Naive thymus-derived CD4-positive, alpha-beta T cell (primary cell): ENCODE measurements around the gene UBN2. TPM values are rescaled to one million over a fixed set of nuclear protein-coding genes. Genes with fewer than 3 reads are reported as not detected.
"Not testable (repeated sequence)": the region's sequence is repeated elsewhere in the genome, so short reads cannot be mapped to it uniquely, and the experiment has no call there.

ENCODE experiments used
- ATAC-seq: fragments of 150-1000 bp; cut with Tn5 transposase; 2 replicates; pipeline ENCODE4 v1.10.0; 2021; ENCODE audit warnings: mild to moderate bottlenecking, moderate library complexity
- CTCF ChIA-PET: fragments of 350-600 bp; sonication (Branson Sonifier 250); formaldehyde crosslinking; loops from one replicate; lab custom pipeline; 2021; ENCODE audit warnings: antibody characterized with exemption; lab: Charles Lee
- POLR2A ChIA-PET: fragments of 350-600 bp; sonication (Branson Sonifier 250); formaldehyde crosslinking; loops from one replicate; lab custom pipeline; 2021; ENCODE audit warnings: antibody characterized with exemption, inconsistent platforms; lab: Charles Lee
- DNase-seq, 9 donors: peaks; one replicate each; pipeline versions ENCODE4 v3.0.0 to v3.0.0-alpha.2; 2020 to 2022; ENCODE audit warnings: mixed read lengths in 1 of 9
- H3K27ac ChIP-seq: one replicate; pipeline ENCODE4 v1.7.0; 2013; ENCODE audit warnings: mild to moderate bottlenecking, low read depth, low read length, moderate library complexity
- H3K27me3 ChIP-seq, 2 donors: one replicate each; pipeline ENCODE4 v1.7.0; 2013; ENCODE audit warnings: low read length in 2 of 2, mild to moderate bottlenecking in 2 of 2, moderate library complexity in 2 of 2; ENCODE audit not compliant: control insufficient read depth in 2 of 2, insufficient read depth in 2 of 2
- H3K36me3 ChIP-seq, 3 experiments: 1 replicate in 2 of 3; 2 replicates in 1 of 3; pipeline ENCODE4 v1.7.0; 2013; ENCODE audit warnings: low read length in 3 of 3, mild to moderate bottlenecking in 3 of 3, moderate library complexity in 1 of 3; ENCODE audit not compliant: insufficient read depth in 3 of 3, control insufficient read depth in 2 of 3
- H3K4me1 ChIP-seq, 2 donors: one replicate each; pipeline ENCODE4 v1.7.0; 2013; ENCODE audit warnings: low read length in 2 of 2, mild to moderate bottlenecking in 2 of 2, moderate library complexity in 1 of 2; ENCODE audit not compliant: control insufficient read depth in 2 of 2, insufficient read depth in 2 of 2
- H3K4me3 ChIP-seq: 2 replicates; pipeline ENCODE4 v1.7.0; 2013; ENCODE audit warnings: mild to moderate bottlenecking, low read length
- H3K9me3 ChIP-seq, 3 experiments: 1 replicate in 2 of 3; 2 replicates in 1 of 3; pipeline ENCODE4 v1.7.0; 2013; ENCODE audit warnings: low read length in 3 of 3; ENCODE audit not compliant: control insufficient read depth in 2 of 3
- H3K27ac Mint-ChIP-seq, 9 donors: one replicate each; pipeline ENCODE4 v1.8.0; 2020 to 2022; ENCODE audit warnings: mixed read lengths in 9 of 9, mild to moderate bottlenecking in 8 of 9, moderate library complexity in 5 of 9, inconsistent platforms in 2 of 9
- H3K27me3 Mint-ChIP-seq, 5 donors: one replicate each; pipeline ENCODE4 v1.8.0; 2021 to 2022; ENCODE audit warnings: mixed read lengths in 5 of 5, mild to moderate bottlenecking in 1 of 5
- H3K36me3 Mint-ChIP-seq, 5 donors: one replicate each; pipeline ENCODE4 v1.8.0; 2020 to 2022; ENCODE audit warnings: mixed read lengths in 5 of 5, mild to moderate bottlenecking in 3 of 5, inconsistent platforms in 1 of 5
- H3K4me1 Mint-ChIP-seq, 7 donors: one replicate each; pipeline ENCODE4 v1.8.0; 2020 to 2022; ENCODE audit warnings: mixed read lengths in 7 of 7, mild to moderate bottlenecking in 3 of 7, inconsistent platforms in 1 of 7
- H3K4me3 Mint-ChIP-seq, 10 donors: one replicate each; pipeline ENCODE4 v1.8.0; 2020 to 2022; ENCODE audit warnings: mild to moderate bottlenecking in 10 of 10, mixed read lengths in 10 of 10, moderate library complexity in 6 of 10, inconsistent platforms in 2 of 10
- H3K9me3 Mint-ChIP-seq, 11 donors: one replicate each; pipeline ENCODE4 v1.8.0; 2020 to 2022; ENCODE audit warnings: mixed read lengths in 11 of 11, mild to moderate bottlenecking in 4 of 11, inconsistent platforms in 1 of 11, moderate library complexity in 1 of 11
- intact Hi-C, 2 donors: fragments of 100-400 bp; cut with micrococcal nuclease; formaldehyde crosslinking; loops; one replicate each; pipeline ENCODE4 v1.15.1; 2023
- polyA plus RNA-seq, 2 donors: library from polyadenylated mRNA; unstranded; fragments of 300-500 nt; fragmentation: Illumina TruSeq; gene quantifications; one replicate each; pipeline ENCODE4 v1.2.3, GENCODE V29; 2021
- total RNA-seq, 6 experiments: library from RNA in 5 of 6; stranded (reverse) in 5 of 6; gene quantifications; 1 replicate in 5 of 6; 2 replicates in 1 of 6; pipeline ENCODE4 v1.2.3 and lab custom pipeline; 2021 to 2026

UBN2 gene
- total and polyA plus RNA-seq, 7 experiments from 2014 or later: 1.1 to 31.2 (median 19.3) TPM

- Mint-ChIP-seq H3K36me3 (no peaks in the 10 kb centered on the region), H3K27me3 (peaks cover 0 to 6% (median 0%) of the 10 kb centered on the region in 5 donors), H3K4me3 (no peak overlapping the region), H3K9me3 (peaks cover 0 to under 1% (median 0%) of the 10 kb centered on the region in 11 donors), H3K27ac (no peak overlapping the region), H3K4me1 (no peaks in the 10 kb centered on the region)
- ATAC-seq (no peak), DNase-seq (no peak)
- Histone ChIP-seq H3K27me3 (no peaks in the 10 kb centered on the region), H3K36me3 (no peaks in the 10 kb centered on the region), H3K4me3 (no peak overlapping the region), H3K27ac (no peak overlapping the region), H3K4me1 (no peaks in the 10 kb centered on the region), H3K9me3 (no peaks in the 10 kb centered on the region)
- ChIA-PET CTCF (no interaction called here), POLR2A (no interaction called here)
- intact Hi-C loops: no loop called here
Measured at GRCh38 chr7:139321071-139321745, 90.2 kb downstream of the UBN2 start.

- H3K36me3 ChIP-seq, ATAC-seq, intact Hi-C loops, H3K4me3 Mint-ChIP-seq, H3K27me3 ChIP-seq, H3K27me3 Mint-ChIP-seq, H3K36me3 Mint-ChIP-seq, DNase-seq, CTCF ChIA-PET, H3K4me1 Mint-ChIP-seq, POLR2A ChIA-PET, H3K4me3 ChIP-seq, H3K9me3 ChIP-seq, H3K9me3 Mint-ChIP-seq, H3K4me1 ChIP-seq, H3K27ac Mint-ChIP-seq, H3K27ac ChIP-seq: not testable (repeated sequence)
Measured at GRCh38 chr7:139324709-139325108, 93.7 kb downstream of the UBN2 start.

GRCh38 chr7:139328375-139328774, 97.3 kb downstream of the UBN2 start:
- ChIA-PET POLR2A (interaction anchor here (1.3 kb wide), 1 partner anchor 11 kb away, joined by 4 read pairs; no protein-coding TSS in a partner anchor), CTCF (no interaction called here)
- Mint-ChIP-seq H3K27me3 (no peaks in the 10 kb centered on the region), H3K9me3 (peaks cover 0 to 7% (median 0%) of the 10 kb centered on the region in 11 donors), H3K4me3 (no peak overlapping the region), H3K27ac (no peak overlapping the region), H3K36me3 (peaks cover 0 to 4% (median 0%) of the 10 kb centered on the region in 5 donors), H3K4me1 (peaks cover 4 to 18% (median 15%) of the 10 kb centered on the region in 7 donors)
- no peak overlapping the region for H3K27ac ChIP-seq
- H3K27me3 ChIP-seq: no peaks in the 10 kb centered on the region
- no peaks in the 10 kb centered on the region for H3K4me1 ChIP-seq
- ATAC-seq: no peak
- no peaks in the 10 kb centered on the region for H3K36me3 ChIP-seq
- no peak overlapping the region for H3K4me3 ChIP-seq
- no peak for DNase-seq
- intact Hi-C loops: no loop called here
- H3K9me3 ChIP-seq: no peaks in the 10 kb centered on the region

- Mint-ChIP-seq H3K27ac (no peak overlapping the region), H3K9me3 (peaks cover 0 to 7% (median 0%) of the 10 kb centered on the region in 11 donors), H3K4me1 (peaks cover 4 to 18% (median 15%) of the 10 kb centered on the region in 7 donors), H3K36me3 (peaks cover 0 to 4% (median 0%) of the 10 kb centered on the region in 5 donors), H3K27me3 (no peaks in the 10 kb centered on the region), H3K4me3 (no peak overlapping the region)
- H3K27ac ChIP-seq: no peak overlapping the region
- ATAC-seq (no peak), DNase-seq (no peak)
- H3K4me3 ChIP-seq: no peak overlapping the region
- no peaks in the 10 kb centered on the region for H3K4me1 ChIP-seq
- H3K36me3 ChIP-seq: no peaks in the 10 kb centered on the region
- H3K27me3 ChIP-seq: no peaks in the 10 kb centered on the region
- ChIA-PET POLR2A (interaction anchor here (0.7 to 1.3 kb wide), 3 partner anchors 10 to 87 kb away, joined by 4 read pairs; partner anchors contain the start of gene LUC7L2), CTCF (no interaction called here)
- intact Hi-C loops: no loop called here
- H3K9me3 ChIP-seq: no peaks in the 10 kb centered on the region
Measured at GRCh38 chr7:139329119-139329518, 98.1 kb downstream of the UBN2 start.

- intact Hi-C loops: no loop called here
- H3K4me3 ChIP-seq: no peak overlapping the region
- ATAC-seq (no peak), DNase-seq (peak in 1 of 9 donors; percentile 7)
- H3K4me1 ChIP-seq: no peaks in the 10 kb centered on the region
- H3K9me3 Mint-ChIP-seq: peaks cover 0 to 9% (median 0%) of the 10 kb centered on the region in 11 donors
- peaks cover 4 to 18% (median 15%) of the 10 kb centered on the region in 7 donors for H3K4me1 Mint-ChIP-seq
- CTCF ChIA-PET: no interaction called here
- peaks cover 0 to 4% (median 0%) of the 10 kb centered on the region in 5 donors for H3K36me3 Mint-ChIP-seq
- POLR2A ChIA-PET: interaction anchor here (0.7 to 1.3 kb wide), 2 partner anchors 9 to 29 kb away, joined by 3 to 4 read pairs; partner anchors contain the start of gene LUC7L2
- H3K27ac Mint-ChIP-seq: peak overlapping the region in 3 of 9 donors; percentile 25 to 54 (median 33)
- no peaks in the 10 kb centered on the region for H3K27me3 Mint-ChIP-seq
- peak overlapping the region in 4 of 10 donors; percentile 9 to 33 (median 18) for H3K4me3 Mint-ChIP-seq
- no peak overlapping the region for H3K27ac ChIP-seq
- no peaks in the 10 kb centered on the region for H3K36me3 ChIP-seq
- H3K9me3 ChIP-seq: no peaks in the 10 kb centered on the region
- H3K27me3 ChIP-seq: no peaks in the 10 kb centered on the region
Measured at GRCh38 chr7:139330333-139331030, 99.4 kb downstream of the UBN2 start.

GRCh38 chr7:139332697-139333359, 101.8 kb downstream of the UBN2 start:
- H3K4me1 ChIP-seq: no peaks in the 10 kb centered on the region
- H3K36me3 ChIP-seq: no peaks in the 10 kb centered on the region
- H3K4me1 Mint-ChIP-seq: peaks cover 4 to 18% (median 15%) of the 10 kb centered on the region in 7 donors
- H3K9me3 ChIP-seq: no peaks in the 10 kb centered on the region
- H3K9me3 Mint-ChIP-seq: peaks cover 0 to 9% (median 0%) of the 10 kb centered on the region in 11 donors
- H3K27ac ChIP-seq: no peak overlapping the region
- no peak overlapping the region for H3K27ac Mint-ChIP-seq
- peaks cover 0 to 4% (median 0%) of the 10 kb centered on the region in 5 donors for H3K36me3 Mint-ChIP-seq
- no peak for DNase-seq
- no peaks in the 10 kb centered on the region for H3K27me3 Mint-ChIP-seq
- no peak overlapping the region for H3K4me3 Mint-ChIP-seq
- H3K4me3 ChIP-seq: no peak overlapping the region
- ChIA-PET POLR2A (no interaction called here), CTCF (interaction anchor here (0.7 kb wide), 1 partner anchor 1944 kb away, joined by 3 read pairs; no protein-coding TSS in a partner anchor)
- no peaks in the 10 kb centered on the region for H3K27me3 ChIP-seq
- no peak for ATAC-seq
- intact Hi-C loops: no loop called here
